Activated CD4-positive, alpha-beta T cell treated with anti-CD3 and anti-CD28 coated beads, Interleukin-2, Interleukin-4, amounts not matched to agents 100 ng/mL and 50 ng/mL, durations not matched to agents 16 hours and 8 hours (primary cell): ENCODE results near the gene HDHD3.
"Not testable (repeated sequence)": the region's sequence is repeated elsewhere in the genome, so short reads cannot be mapped to it uniquely, and the experiment has no call there.

Experiments
- DNase-seq: peaks from one replicate; pipeline ENCODE4 v3.0.0-alpha.2; 2020; ENCODE audit warnings: low spot score

HDHD3 gene

GRCh38 chr9:113376634-113377567 lies at the start of gene HDHD3:
HDHD3 (minus strand) TSS chr9:113376986; CDS start chr9:113374354, 2,632 bp downstream.
- peak; percentile 84 for DNase-seq

GRCh38 chr9:113425072-113425471 lies 48.3 kb upstream of the HDHD3 start:
- DNase-seq, result no peak

- no peak for DNase-seq
These were observed 44.9 kb upstream of the HDHD3 start for GRCh38 chr9:113421726-113422125.

- no peak for DNase-seq
These were observed 40.6 kb upstream of the HDHD3 start for GRCh38 chr9:113417370-113417769.

- no peak for DNase-seq
These were observed 39.4 kb upstream of the HDHD3 start for GRCh38 chr9:113416149-113416721.

GRCh38 chr9:113410207-113410864 lies 33.5 kb upstream of the HDHD3 start, which contains the start of the genes C9orf43 and POLE3:
C9orf43 (plus strand) TSS chr9:113410747; CDS start chr9:113413494, 2,747 bp downstream.
POLE3 (minus strand) TSS chr9:113410675; CDS start chr9:113410293, 382 bp downstream.
- DNase-seq, result peak; percentile 96

- no peak for DNase-seq
These were observed 33.1 kb upstream of the HDHD3 start for GRCh38 chr9:113409883-113410206.

- no peak for DNase-seq
These were observed 32.7 kb upstream of the HDHD3 start for GRCh38 chr9:113409481-113409880.

- peak; percentile 64 for DNase-seq
These were observed 30.2 kb upstream of the HDHD3 start for GRCh38 chr9:113406873-113407511.

- not testable (repeated sequence) for DNase-seq
These were observed 29.6 kb upstream of the HDHD3 start for GRCh38 chr9:113406353-113406752.

- no peak for DNase-seq
These were observed 26.9 kb upstream of the HDHD3 start for GRCh38 chr9:113403646-113404045.

GRCh38 chr9:113401027-113401792 lies 24.4 kb upstream of the HDHD3 start, which contains the start of gene ALAD:
ALAD (minus strand) TSS chr9:113401284; CDS start chr9:113393559, 7,725 bp downstream.
- peak; percentile 99 for DNase-seq

- DNase-seq, result no peak
These were observed 22.9 kb upstream of the HDHD3 start for GRCh38 chr9:113399646-113400200.

- DNase-seq, result no peak
These were observed 22.0 kb upstream of the HDHD3 start for GRCh38 chr9:113398796-113399195.

GRCh38 chr9:113397203-113397631 lies 20.4 kb upstream of the HDHD3 start:
- DNase-seq, result no peak

- no peak for DNase-seq
These were observed 18.4 kb upstream of the HDHD3 start for GRCh38 chr9:113395000-113395861.

GRCh38 chr9:113393281-113393680 lies 16.5 kb upstream of the HDHD3 start:
- no peak for DNase-seq

- DNase-seq, result no peak
These were observed 15.1 kb upstream of the HDHD3 start for GRCh38 chr9:113391917-113392316.

GRCh38 chr9:113390192-113390960 lies 13.6 kb upstream of the HDHD3 start:
- DNase-seq, result no peak
